Chondrocyte (in vitro differentiated cells): ENCODE measurements around the gene SPTB. TPM values are rescaled to one million over a fixed set of nuclear protein-coding genes. Genes with fewer than 3 reads are reported as not detected.
A peak's percentile ranks its signal among the peaks of the same experiment; 100 is the strongest.

Experiments
- DNase-seq: peaks from one replicate; pipeline ENCODE4 v3.0.0; 2021; ENCODE audit warnings: mixed read lengths, low spot score
- H3K27ac Mint-ChIP-seq: one replicate; pipeline ENCODE4 v1.8.0; 2021; ENCODE audit warnings: mild to moderate bottlenecking, moderate library complexity, mixed read lengths; ENCODE audit not compliant: unreplicated experiment
- H3K27me3 Mint-ChIP-seq: 2 replicates; pipeline ENCODE4 v1.8.0; 2021; ENCODE audit warnings: low read depth, mixed read lengths
- H3K36me3 Mint-ChIP-seq: 2 replicates; pipeline ENCODE4 v1.8.0; 2021; ENCODE audit warnings: low read depth, mixed read lengths
- H3K4me1 Mint-ChIP-seq: 2 replicates; pipeline ENCODE4 v1.8.0; 2021; ENCODE audit warnings: low read depth, mild to moderate bottlenecking, mixed read lengths
- H3K4me3 Mint-ChIP-seq: one replicate; pipeline ENCODE4 v1.8.0; 2021; ENCODE audit warnings: mild to moderate bottlenecking, moderate library complexity, mixed read lengths; ENCODE audit not compliant: unreplicated experiment
- H3K9me3 Mint-ChIP-seq: 2 replicates; pipeline ENCODE4 v1.8.0; 2021; ENCODE audit warnings: low read depth, mixed read lengths
- CTCF ChIP-seq: fragments of 200-600 bp; sonication (generic); IDR thresholded peaks from 2 replicates; pipeline ENCODE4 v1.5.0; 2021; ENCODE audit warnings: antibody characterized with exemption, mild to moderate bottlenecking, moderate library complexity
- total RNA-seq: library from RNA; stranded (reverse); gene quantifications from 3 replicates; pipeline ENCODE4 v1.2.1, GENCODE V29; 2021

Gene SPTB
- total RNA-seq, 1 donor from 2014 or later = 7.2 TPM

GRCh38 chr14:64752909-64753308 lies 126.8 kb downstream of the SPTB start:
- Mint-ChIP-seq H3K9me3 (no peaks in the 10 kb centered on the region), H3K4me3 (no peak overlapping the region), H3K27me3 (no peaks in the 10 kb centered on the region), H3K27ac (no peak overlapping the region), H3K4me1 (peaks cover 29% of the 10 kb centered on the region), H3K36me3 (peaks cover 2% of the 10 kb centered on the region)
- no peak for TF ChIP-seq CTCF
- no peak for DNase-seq

- H3K27ac Mint-ChIP-seq = no peak overlapping the region
- no peak for TF ChIP-seq CTCF
- H3K4me1 Mint-ChIP-seq = peaks cover 26% of the 10 kb centered on the region
- no peaks in the 10 kb centered on the region for H3K9me3 Mint-ChIP-seq
- peak; percentile 91 for DNase-seq
- H3K27me3 Mint-ChIP-seq = no peaks in the 10 kb centered on the region
- H3K4me3 Mint-ChIP-seq = no peak overlapping the region
- H3K36me3 Mint-ChIP-seq = peaks cover 26% of the 10 kb centered on the region
These were observed 130.6 kb downstream of the SPTB start for GRCh38 chr14:64748995-64749714.

GRCh38 chr14:64748521-64748920 lies 131.2 kb downstream of the SPTB start:
- no peak for DNase-seq
- no peaks in the 10 kb centered on the region for H3K9me3 Mint-ChIP-seq
- peaks cover 29% of the 10 kb centered on the region for H3K36me3 Mint-ChIP-seq
- TF ChIP-seq CTCF = no peak
- H3K27me3 Mint-ChIP-seq = no peaks in the 10 kb centered on the region
- no peak overlapping the region for H3K27ac Mint-ChIP-seq
- no peak overlapping the region for H3K4me3 Mint-ChIP-seq
- H3K4me1 Mint-ChIP-seq = peaks cover 28% of the 10 kb centered on the region

DNA sequence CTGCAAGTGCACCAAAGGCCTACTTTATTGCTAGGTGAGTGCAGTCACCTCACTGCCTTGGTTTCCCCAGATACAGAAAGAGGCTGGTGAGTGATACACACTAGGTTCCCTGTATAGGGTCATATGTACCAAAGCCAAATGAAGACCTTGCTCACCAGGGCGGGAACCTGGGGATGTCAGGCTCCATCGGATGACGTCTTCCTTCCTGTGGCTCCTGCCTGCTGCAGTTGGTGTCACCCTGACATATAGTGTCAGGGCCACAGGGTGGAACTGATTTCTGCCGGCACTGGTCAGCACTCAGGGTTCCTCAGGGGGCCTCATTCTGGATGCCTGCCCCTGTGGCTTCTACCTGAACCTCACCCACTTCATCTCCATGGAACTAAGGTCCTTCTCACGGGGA lies 132.4 kb downstream of the SPTB start:
- no peaks in the 10 kb centered on the region for H3K9me3 Mint-ChIP-seq
- no peak for DNase-seq
- H3K27ac Mint-ChIP-seq = no peak overlapping the region
- peaks cover 33% of the 10 kb centered on the region for H3K36me3 Mint-ChIP-seq
- peaks cover 28% of the 10 kb centered on the region for H3K4me1 Mint-ChIP-seq
- no peak overlapping the region for H3K4me3 Mint-ChIP-seq
- TF ChIP-seq CTCF = no peak
- no peaks in the 10 kb centered on the region for H3K27me3 Mint-ChIP-seq

GRCh38 chr14:64746298-64747250 lies 133.1 kb downstream of the SPTB start:
- Mint-ChIP-seq H3K27me3 (no peaks in the 10 kb centered on the region), H3K27ac (peak overlapping the region; percentile 76), H3K36me3 (peaks cover 39% of the 10 kb centered on the region), H3K4me3 (no peak overlapping the region), H3K4me1 (peaks cover 28% of the 10 kb centered on the region), H3K9me3 (no peaks in the 10 kb centered on the region)
- DNase-seq = no peak
- no peak for TF ChIP-seq CTCF
